GM18861 (cell line): Measurements from ENCODE around the gene ZBTB47.

Experiments
- ATAC-seq: cut with Tn5 transposase; IDR thresholded peaks from one replicate; pipeline ENCODE4 v1.9.1; 2021; ENCODE audit not compliant: unreplicated experiment

Gene ZBTB47

DNA sequence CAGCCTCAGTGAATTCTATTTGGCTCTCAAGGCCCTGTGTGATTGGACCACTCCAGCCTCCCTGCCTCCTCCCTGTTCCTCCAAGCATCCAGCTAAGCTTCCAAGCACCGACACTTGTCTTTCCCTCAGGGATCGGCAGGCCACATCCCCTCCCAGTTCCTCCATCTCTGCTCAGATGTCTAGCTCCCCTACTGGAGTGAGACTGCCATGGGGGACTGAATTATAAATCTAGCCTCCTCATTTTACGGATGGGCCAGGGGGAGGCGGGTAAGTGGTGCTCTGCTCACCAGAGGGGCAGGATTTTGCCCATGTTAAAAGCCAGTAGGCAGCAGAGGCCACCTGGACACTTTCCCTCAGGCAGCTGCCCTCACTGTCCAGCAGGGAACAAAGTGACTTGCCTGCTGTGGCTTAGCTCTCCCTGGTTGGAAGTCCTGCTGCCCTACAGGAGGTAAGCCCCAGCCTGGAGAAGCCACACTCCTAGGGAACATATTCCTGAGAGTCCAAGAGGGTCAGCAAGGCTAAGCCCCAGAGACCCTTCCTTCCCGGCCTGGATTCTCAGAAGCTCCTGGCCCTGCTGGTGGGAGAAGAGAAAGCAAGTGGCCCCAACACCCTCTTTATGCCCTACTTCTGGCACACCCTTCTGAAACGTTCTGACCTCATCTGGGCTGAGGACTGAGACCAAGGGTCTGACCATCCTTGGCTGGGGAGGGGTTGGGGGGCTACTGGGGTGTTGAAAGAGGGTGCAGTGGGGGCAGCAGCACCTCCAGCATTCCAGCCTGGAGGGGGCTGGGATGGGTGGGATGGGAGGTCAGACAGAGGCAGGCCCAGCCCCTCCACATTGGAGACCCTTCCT, 58.2 kb downstream of the ZBTB47 start:
- no peak for ATAC-seq

DNA sequence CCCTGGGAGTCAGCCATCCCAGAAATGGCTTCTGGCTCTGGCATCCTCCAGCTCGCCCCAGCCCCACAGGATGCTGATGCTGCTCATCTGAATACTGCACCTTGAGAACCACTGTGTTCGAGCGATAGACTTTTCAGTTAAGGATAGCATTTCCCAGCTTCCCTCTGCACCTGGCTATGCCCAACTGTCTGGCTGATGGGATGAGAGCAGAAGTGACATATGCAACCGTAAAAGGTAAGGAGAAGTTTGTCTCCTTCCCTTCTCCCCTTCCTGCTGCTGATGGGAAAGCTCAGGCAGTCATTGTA, 58.8 kb downstream of the ZBTB47 start:
- ATAC-seq: no peak

- no peak for ATAC-seq
Observed at GRCh38 chr3:42712688-42713372, 59.3 kb downstream of the ZBTB47 start.

- ATAC-seq: no peak
Observed at GRCh38 chr3:42713747-42714146, 60.2 kb downstream of the ZBTB47 start.

- ATAC-seq: no peak
Observed at GRCh38 chr3:42714171-42714852, 60.8 kb downstream of the ZBTB47 start.
